Erythroblast (primary cell): Measurements from ENCODE around the gene YARS2.

ENCODE experiments used
- GATA1 ChIP-seq: IDR thresholded peaks from 2 replicates; pipeline ENCODE4 v1.6.1; 2011; ENCODE audit warnings: low read depth, mild to moderate bottlenecking, control low read depth, low read length, moderate library complexity
- POLR2A ChIP-seq: IDR thresholded peaks from 2 replicates; pipeline ENCODE4 v1.6.1; 2011; ENCODE audit warnings: mild to moderate bottlenecking, low read length

DNA sequence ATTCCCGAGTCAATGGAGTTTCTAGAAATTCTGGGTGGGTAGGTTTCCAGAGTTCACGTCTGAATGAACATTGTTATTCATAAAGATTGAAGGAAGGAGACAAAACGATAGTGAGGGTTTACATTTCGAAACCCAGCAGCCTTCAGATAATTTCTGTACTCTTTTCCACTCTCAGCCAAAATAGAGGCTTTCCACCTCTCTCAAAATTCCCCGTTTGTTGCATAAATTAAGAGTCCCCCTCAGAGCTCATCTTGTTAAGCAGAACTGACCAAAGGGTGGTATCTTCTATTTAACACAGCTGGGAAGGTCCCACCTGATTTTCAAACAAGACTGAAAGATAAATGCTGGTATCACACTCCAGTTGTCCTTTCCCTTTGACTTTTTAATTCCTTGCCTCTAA, 21.5 kb upstream of the YARS2 start:
- TF ChIP-seq POLR2A, result no peak
- no peak for TF ChIP-seq GATA1
